ENCODE results near the gene ACADSB.

DNA sequence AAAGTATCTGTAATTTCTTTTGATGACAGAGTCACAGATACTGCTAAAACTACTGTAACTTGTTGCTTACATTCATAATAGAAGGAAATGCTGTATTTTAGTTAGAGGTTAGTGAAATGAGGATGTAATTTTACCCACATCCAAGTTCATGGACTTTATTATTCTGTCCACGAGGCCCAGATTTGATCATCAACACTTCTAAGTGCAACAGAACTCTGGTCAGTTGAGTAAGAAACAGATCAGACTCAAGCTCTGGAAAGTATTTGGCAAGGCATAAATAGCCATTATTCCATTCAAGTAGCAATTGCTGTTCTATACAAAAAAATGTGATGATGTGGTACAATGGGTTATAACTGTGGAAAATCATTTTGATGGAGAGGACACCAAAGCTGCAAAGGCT is 22.3 kb downstream of the ACADSB start:
- TF ChIP-seq CREB1 (CRISPR knock-in tag; IDR thresholded peaks at IDR 0.05; ENCODE audit: low read depth) (no peak), EZH2phosphoT487 (IDR thresholded peaks at IDR 0.05; ENCODE audit: unreplicated experiment) (no peak), REST (IDR thresholded peaks at IDR 0.05; ENCODE audit: unreplicated experiment) (no peak)
- TF ChIP-seq, protein P1, sequence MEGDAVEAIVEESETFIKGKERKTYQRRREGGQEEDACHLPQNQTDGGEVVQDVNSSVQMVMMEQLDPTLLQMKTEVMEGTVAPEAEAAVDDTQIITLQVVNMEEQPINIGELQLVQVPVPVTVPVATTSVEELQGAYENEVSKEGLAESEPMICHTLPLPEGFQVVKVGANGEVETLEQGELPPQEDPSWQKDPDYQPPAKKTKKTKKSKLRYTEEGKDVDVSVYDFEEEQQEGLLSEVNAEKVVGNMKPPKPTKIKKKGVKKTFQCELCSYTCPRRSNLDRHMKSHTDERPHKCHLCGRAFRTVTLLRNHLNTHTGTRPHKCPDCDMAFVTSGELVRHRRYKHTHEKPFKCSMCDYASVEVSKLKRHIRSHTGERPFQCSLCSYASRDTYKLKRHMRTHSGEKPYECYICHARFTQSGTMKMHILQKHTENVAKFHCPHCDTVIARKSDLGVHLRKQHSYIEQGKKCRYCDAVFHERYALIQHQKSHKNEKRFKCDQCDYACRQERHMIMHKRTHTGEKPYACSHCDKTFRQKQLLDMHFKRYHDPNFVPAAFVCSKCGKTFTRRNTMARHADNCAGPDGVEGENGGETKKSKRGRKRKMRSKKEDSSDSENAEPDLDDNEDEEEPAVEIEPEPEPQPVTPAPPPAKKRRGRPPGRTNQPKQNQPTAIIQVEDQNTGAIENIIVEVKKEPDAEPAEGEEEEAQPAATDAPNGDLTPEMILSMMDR (conservative IDR thresholded peaks at IDR 0.05; ENCODE audit: low read depth in 2 of 2) = no peak
